PC-3 (cell line): ENCODE measurements around the gene FBXO44.

Experiments
- CTCF ChIP-seq: fragments of 300-600 bp; sonication (generic); conservative IDR thresholded peaks from 2 replicates; pipeline ENCODE4 v1.5.1; 2017; ENCODE audit warnings: antibody characterized with exemption, low read depth, mild to moderate bottlenecking, low read length
- EZH2 ChIP-seq: fragments of 300-600 bp; sonication (generic); IDR thresholded peaks from one replicate; pipeline ENCODE4 v1.6.1; 2017; ENCODE audit warnings: antibody characterized with exemption, mild to moderate bottlenecking, low read length; ENCODE audit not compliant: unreplicated experiment

DNA sequence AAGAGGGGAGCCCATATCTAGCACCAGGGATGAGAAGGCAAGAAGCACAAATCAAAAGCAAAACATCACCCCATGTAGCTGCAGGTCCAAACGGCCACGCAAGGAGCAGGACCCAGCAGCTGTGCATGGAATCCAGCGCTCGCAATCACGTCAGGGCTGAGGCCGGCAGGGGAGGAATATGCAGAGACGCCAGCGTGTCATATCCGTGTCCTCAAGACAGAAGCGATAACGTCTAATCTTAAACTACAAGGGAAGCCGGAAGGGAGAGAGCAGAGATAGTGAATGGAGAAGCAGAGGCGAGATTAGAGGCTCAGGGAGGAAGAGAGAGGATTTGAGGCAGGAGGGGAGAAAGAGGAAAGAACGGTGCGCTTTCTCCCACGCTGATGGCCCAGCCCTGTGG lies 39.6 kb upstream of the FBXO44 start:
- no peak for TF ChIP-seq CTCF
- no peak for TF ChIP-seq EZH2
